GM19035 (cell line): ENCODE data around the gene RBM48.
"Not testable (repeated sequence)": the region's sequence is repeated elsewhere in the genome, so short reads cannot be mapped to it uniquely, and the experiment has no call there.

ENCODE experiments used
- ATAC-seq: cut with Tn5 transposase; IDR thresholded peaks from one replicate; pipeline ENCODE4 v1.9.1; 2021; ENCODE audit not compliant: unreplicated experiment

RBM48 gene

DNA sequence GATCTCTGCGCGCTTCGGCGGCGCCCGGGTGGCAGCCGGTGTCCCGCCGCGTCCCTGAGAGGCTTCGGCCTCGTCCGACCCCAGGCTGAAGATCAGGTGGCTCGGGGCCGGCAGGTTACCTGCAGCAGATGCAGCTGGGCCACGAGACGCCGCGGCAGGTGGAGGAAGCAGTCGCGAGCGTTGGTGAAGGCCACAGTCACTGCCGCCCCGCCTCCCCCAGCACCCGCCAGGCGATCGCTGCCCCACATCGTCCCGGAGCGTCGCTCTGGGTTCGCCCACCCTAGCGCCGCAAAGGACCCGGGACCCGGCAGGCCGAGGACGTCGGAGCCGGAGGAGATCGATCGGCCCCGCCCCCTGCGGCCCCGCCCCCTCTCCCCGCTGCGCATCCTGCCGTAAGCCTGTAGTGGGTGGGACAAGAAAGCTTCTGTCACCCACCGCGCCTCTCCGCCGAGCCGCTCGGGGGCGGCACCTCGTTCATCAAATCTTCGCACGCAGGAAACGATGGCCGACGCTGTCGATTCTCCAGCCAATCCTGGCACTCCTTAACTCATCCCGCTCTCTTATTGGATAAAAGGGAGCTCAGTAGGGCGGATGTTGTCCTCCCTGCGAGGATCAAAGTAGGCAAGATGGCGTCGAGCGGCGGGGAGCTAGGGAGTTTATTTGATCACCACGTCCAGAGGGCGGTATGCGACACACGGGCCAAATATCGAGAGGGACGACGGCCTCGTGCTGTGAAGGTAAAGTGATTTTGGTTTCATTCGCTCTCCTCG, at the start of gene RBM48, which contains the start of gene PEX1:
TSS of gene RBM48 (plus strand) at position 608 of the 770 bp plus-strand sequence. CDS start at position 627, 19 bp downstream.
TSS of gene PEX1 (minus strand) at position 333 of the 770 bp plus-strand sequence. CDS start at position 248, 85 bp downstream.
- ATAC-seq, result peak; percentile 93

DNA sequence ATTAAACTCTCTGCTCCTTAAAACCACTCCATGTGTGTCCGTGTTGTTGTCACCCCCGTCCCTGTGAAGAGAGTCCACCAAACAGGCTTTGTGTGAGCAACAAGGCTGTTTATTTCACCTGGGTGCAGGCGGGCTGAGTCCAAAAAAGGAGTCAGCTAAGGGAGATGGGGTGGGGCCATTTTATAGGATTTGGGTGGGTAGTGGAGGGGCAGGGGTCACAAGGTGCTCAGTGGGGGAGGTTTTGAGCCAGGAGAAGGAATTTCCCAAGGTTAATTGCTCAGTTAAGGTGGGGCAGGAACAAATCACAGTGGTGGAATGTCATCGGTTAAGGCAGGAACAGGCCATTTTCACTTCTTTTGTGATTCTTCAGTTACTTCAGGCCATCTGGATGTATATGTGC, 49.4 kb upstream of the RBM48 start:
- ATAC-seq, result not testable (repeated sequence)

- not testable (repeated sequence) for ATAC-seq
These were observed 45.0 kb upstream of the RBM48 start for GRCh38 chr7:92483624-92484023.

- ATAC-seq, result not testable (repeated sequence)
These were observed 44.4 kb upstream of the RBM48 start for GRCh38 chr7:92484226-92484625.

DNA sequence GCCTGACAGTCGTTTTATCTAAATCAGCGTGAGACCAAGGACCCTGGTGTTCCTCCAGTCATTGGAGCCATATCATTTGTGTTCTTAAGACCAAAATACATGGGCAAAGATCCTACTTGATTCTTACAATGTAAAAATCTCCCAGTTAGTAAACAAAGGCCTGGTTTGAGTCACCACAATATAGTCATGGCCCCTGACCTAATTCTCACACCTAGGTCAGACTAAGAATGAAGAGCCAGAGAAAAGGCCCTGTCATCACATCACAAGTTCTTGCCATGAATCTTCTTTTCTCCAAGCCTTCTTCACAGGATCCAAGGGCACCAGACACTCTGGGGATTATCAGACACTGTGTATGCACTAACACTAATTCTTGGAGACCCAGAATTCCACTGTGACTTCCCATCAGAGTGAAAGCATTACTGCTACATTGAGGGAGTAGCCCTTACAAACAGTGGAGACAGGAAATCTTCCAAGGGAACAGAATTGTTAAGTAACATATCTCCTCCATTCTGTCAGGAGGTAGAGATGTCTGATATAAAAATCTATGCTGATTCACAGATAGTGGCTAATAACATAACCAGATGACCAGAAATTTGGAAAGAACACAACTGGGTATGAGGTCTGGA, 43.2 kb upstream of the RBM48 start:
- no peak for ATAC-seq

GRCh38 chr7:92485974-92486373, 42.6 kb upstream of the RBM48 start:
- ATAC-seq, result no peak

DNA sequence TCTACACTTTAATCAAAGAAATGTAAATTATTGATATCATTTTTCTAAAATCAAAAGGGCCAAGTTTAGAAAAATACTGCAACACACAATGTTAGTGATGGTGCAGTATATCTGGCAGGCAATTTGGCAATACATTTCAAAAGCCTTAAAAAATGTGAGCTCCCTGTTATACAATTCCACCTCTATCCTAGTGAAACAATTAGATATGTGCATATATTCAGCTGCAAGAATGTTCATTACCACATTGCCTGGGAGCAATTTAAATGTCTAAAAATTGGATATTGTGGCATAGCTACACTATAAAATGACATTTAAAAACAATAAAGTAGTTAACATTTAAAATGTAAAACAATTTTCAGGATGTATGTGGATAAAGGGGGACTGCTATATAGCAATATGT, 40.8 kb upstream of the RBM48 start:
- ATAC-seq, result no peak

GRCh38 chr7:92489634-92490033, 39.0 kb upstream of the RBM48 start:
- ATAC-seq, result no peak

DNA sequence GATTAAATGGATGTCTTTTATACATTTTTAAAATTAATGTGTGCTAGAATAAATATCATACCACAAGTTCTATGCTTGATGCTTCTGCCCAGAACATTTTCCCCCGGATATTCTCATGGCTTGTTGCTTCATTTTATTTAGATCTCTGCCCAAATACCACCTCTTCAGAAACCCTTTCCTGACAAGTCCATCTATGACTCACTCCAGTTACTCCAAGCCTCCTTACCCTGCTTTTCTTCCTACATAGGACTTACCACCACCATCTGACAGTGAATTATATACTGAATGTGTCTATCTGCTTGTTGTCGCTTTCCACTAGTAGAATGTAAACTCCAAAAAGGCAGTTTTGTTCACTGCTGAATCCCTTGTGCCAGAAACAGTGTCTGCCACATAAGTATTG, 31.7 kb upstream of the RBM48 start:
- ATAC-seq, result no peak

GRCh38 chr7:92498557-92498956, 30.0 kb upstream of the RBM48 start:
- ATAC-seq, result no peak

DNA sequence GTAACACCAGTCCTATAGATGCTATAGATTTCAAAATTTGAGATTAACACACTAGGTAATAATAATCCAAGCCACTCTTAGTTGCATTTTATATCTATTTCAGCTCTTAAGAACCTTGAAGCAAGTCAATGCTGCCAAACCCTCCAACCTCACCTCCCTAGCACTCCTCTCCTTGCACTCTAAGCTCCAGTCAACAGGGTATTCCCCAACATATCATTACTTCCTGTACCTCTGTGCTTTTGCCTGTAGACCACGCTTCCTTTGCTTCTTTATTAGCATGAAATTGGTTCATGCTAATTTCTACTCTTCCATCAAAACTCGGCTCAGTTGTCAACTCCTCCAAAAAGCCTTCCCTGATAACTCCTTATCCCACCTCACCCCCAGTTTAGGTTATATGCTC, 24.8 kb upstream of the RBM48 start:
- no peak for ATAC-seq

GRCh38 chr7:92504563-92504962, 24.0 kb upstream of the RBM48 start:
- ATAC-seq, result no peak

- no peak for ATAC-seq
These were observed 22.2 kb upstream of the RBM48 start for GRCh38 chr7:92506363-92506762.

DNA sequence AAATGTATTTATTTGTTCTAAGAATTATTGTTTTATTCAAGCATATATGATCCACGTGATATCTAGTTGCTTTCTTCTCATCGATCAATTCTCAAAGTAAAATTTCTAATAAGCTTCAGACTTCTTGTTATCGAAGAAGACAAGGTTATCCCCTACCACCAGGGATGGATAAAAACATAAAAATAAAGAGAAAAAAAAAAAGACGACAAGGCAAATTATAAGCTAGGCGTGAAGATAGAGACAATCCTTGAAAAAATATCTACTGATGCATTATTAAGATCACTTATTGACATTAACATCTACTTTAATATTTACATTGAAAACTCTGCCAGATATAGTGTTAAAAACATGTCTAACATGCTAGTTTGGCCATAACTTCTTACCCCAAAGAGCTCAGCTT, 19.6 kb upstream of the RBM48 start:
- no peak for ATAC-seq

DNA sequence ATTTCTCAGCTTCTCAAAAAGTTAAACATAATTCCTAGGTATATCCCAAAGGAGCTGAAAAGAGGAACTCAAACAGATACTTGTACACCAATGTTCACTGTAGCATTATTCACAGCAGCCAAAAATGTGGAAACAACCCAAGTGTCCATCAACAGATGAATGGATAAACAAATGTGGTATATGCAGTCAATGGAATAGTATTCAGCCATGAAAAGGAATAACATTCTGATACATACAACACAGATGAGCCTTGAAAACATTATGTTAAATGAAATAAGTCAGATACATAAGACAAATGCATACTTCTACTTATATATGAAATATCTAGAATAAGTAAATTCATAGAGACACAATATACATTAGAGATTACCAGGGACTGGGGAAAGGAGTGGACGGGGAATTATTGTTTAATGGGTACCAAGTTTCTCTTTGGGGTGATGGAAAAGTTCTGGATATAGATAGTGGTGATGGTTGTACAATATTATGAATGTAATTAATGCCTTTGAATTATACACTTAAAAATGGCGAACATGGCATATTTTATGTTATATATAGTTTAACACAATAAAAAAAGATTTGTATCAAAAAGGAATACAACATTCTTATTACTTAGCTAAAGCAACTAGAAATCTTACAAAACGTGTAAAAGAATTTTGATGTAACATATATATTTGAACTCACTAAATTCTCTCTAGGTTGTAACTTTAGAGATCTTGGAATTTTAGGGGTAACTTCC, 15.3 kb upstream of the RBM48 start:
- no peak for ATAC-seq

- no peak for ATAC-seq
These were observed 11.0 kb upstream of the RBM48 start for GRCh38 chr7:92517631-92518030.

DNA sequence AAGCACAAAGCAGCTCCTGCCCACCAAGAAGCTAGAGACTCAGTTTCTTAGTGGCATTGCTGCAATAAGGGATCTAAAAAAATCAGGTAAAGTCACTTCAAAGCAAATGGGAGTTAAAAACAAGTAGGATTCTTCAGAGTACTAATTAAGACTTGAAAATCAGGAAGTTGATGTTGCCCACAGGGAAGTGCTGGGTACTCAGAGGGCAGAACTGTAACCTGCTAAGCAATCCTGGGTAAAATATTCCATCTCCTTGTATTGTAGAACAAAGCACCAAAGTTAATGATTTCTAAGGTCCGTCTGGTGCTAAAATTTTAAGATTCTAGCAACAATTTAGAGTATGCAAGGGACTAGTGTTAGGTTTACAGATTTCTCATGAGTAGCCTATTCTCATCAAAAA, 8.6 kb upstream of the RBM48 start:
- no peak for ATAC-seq

GRCh38 chr7:92523110-92523509, 5.5 kb upstream of the RBM48 start:
- no peak for ATAC-seq

DNA sequence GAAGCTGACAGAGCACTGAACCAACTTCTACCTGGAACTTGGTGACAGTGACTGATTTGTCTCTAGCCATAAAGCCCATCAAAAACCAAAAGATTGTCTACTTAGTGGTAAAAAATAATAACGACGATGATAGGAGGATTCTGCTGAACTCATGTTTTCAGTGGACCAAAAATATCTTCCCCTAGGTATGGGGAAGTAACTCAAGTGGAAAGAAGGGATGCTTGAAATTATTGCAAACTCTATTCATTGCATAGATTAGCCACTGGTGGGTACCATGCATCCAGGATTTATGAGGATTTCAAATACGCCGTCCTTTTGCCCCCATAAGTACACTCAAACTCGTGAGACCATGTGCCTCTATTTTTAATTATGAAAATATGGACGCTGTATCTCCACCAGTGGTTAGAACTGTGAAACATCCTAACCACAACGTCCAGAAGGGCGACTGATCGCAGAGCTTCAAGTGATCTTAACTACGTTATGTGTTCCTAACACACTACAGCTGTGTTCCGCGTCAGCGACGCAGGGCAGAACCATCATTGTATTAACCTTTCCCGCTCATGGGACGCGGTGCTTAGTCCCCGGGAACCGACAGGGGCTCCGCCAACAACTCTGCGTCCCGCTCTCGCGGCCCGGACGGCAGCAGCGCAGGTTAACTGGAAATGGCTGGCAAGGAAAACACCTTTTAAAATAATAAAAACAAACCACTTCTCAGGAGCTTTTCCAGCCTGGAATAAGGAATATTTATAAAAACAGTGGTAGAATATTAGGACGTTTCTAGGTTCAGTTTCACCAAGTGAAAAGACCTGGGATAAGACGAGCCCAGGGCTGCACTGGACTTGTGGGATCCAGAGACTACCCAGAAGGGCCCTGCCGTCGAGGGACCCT, 1.1 kb upstream of the RBM48 start:
- no peak for ATAC-seq

- ATAC-seq, result no peak
These were observed 316 bp downstream of the RBM48 start for GRCh38 chr7:92528958-92529264.

DNA sequence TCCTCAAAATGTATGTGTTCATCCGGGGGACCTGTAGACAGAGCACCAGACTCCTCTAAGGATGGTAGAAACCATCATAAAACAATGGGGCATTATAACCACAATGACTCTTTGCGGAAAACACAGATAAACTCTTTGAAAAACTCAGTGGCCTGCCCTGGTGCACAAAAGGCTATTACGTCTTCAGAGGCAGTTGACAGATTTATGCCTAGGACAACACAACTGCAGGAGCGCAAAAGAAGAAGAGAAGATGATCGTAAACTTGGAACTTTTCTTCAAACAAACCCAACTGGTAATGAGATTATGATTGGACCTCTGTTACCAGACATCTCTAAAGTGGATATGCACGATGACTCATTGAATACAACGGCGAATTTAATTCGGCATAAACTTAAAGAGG, 6.0 kb downstream of the RBM48 start:
- ATAC-seq, result no peak
